Upper lobe of left lung (tissue), 6 donors: ENCODE data around the gene PXDN. TPM values are rescaled to one million over a fixed set of nuclear protein-coding genes. Genes with fewer than 3 reads are reported as not detected.
"Not testable (repeated sequence)": the region's sequence is repeated elsewhere in the genome, so short reads cannot be mapped to it uniquely, and the experiment has no call there.

Source experiments
- ATAC-seq, 2 donors: fragments of 200-7000 bp; cut with Tn5 transposase; one replicate each; pipeline ENCODE4 v1.9.1; 2022; ENCODE audit warnings: mild to moderate bottlenecking in 2 of 2, moderate library complexity in 2 of 2; ENCODE audit not compliant: low FRiP score in 2 of 2
- DNase-seq, 2 donors: peaks; one replicate each; pipeline ENCODE4 v3.0.0-alpha.2; 2019 to 2020
- H3K27ac ChIP-seq, 4 donors: fragments of 200-600 bp; sonication (generic); one replicate each; pipeline ENCODE4 v1.5.1; 2016 to 2019
- H3K27me3 ChIP-seq, 4 donors: fragments of 200-600 bp; sonication (generic); one replicate each; pipeline ENCODE4 v1.5.1; 2017 to 2019
- H3K36me3 ChIP-seq, 4 donors: fragments of 200-600 bp; sonication (generic); one replicate each; pipeline ENCODE4 v1.5.1; 2016 to 2019
- H3K4me1 ChIP-seq, 4 donors: fragments of 200-600 bp; sonication (generic); one replicate each; pipeline ENCODE4 v1.5.1; 2018 to 2019
- H3K4me3 ChIP-seq, 4 donors: fragments of 200-600 bp; sonication (generic); one replicate each; pipeline ENCODE4 v1.5.1; 2017 to 2019; ENCODE audit warnings: mild to moderate bottlenecking in 2 of 4, moderate library complexity in 1 of 4
- H3K9me3 ChIP-seq, 4 donors: fragments of 200-600 bp; sonication (generic); one replicate each; pipeline ENCODE4 v1.5.1; 2018 to 2019
- CTCF ChIP-seq, 6 experiments: fragments of 450-650 bp in 4 of 6; fragments of 200-600 bp in 2 of 6; sonication (generic) in 2 of 6; IDR thresholded peaks; one replicate each; pipeline ENCODE4 v1.5.1; 2016 to 2019; ENCODE audit warnings: antibody characterized with exemption in 6 of 6
- EP300 ChIP-seq, 4 donors: sonication (generic); formaldehyde crosslinking; IDR thresholded peaks; one replicate each; pipeline ENCODE4 v1.5.1; 2017; ENCODE audit warnings: antibody characterized with exemption in 4 of 4, control low read depth in 2 of 4
- POLR2A ChIP-seq, 4 donors: fragments of 450-650 bp; IDR thresholded peaks; one replicate each; pipeline ENCODE4 v1.5.1; 2016 to 2017; ENCODE audit warnings: antibody characterized with exemption in 4 of 4, mild to moderate bottlenecking in 2 of 4
- POLR2AphosphoS5 ChIP-seq, 2 donors: sonication (generic); formaldehyde crosslinking; IDR thresholded peaks; one replicate each; pipeline ENCODE4 v1.5.1; 2017; ENCODE audit warnings: antibody characterized with exemption in 2 of 2
- WGBS, 2 donors: methylation state at CpG; one replicate each; pipeline ENCODE4 v1.1.5; 2017 to 2018; 5-methylcytosine and 5-hydroxymethylcytosine counted together
- total RNA-seq, 6 donors: library from RNA; depleted of rRNA in 4 of 6; stranded (reverse); fragments of >200 nt in 4 of 6; gene quantifications; one replicate each; pipeline versions ENCODE4 v1.1.0 to v1.2.1, GENCODE V29; 2016 to 2021
- donor health status: DM: no; HTN: no; CAD: no; lungs with moderate emphysema.
- donor health status: DM: no; HTN: yes; CAD: no; lungs with severe emphysema.

The PXDN gene
- total RNA-seq, 6 donors from 2014 or later = 20.8 to 65.6 (median 38.5) TPM

- Histone ChIP-seq H3K4me1 (peaks cover 9 to 29% (median 14%) of the 10 kb centered on the region in 4 donors), H3K27me3 (peaks cover 0 to 1% (median 0%) of the 10 kb centered on the region in 4 donors), H3K36me3 (no peaks in the 10 kb centered on the region), H3K9me3 (no peaks in the 10 kb centered on the region), H3K4me3 (no peak overlapping the region), H3K27ac (peak overlapping the region in 1 of 4 donors; percentile 47)
- 91% methylated on average over 7 of the region's 7 CpGs for WGBS, 2 donors
- ATAC-seq (no peak), DNase-seq (no peak)
- no peak for TF ChIP-seq POLR2A (IDR thresholded peaks at IDR 0.05)
- TF ChIP-seq EP300 (IDR thresholded peaks at IDR 0.05) = no peak
- no peak for TF ChIP-seq CTCF (IDR thresholded peaks at IDR 0.05)
- no peak for TF ChIP-seq POLR2AphosphoS5 (IDR thresholded peaks at IDR 0.05)
Observed at GRCh38 chr2:1738163-1738562, 6.2 kb downstream of the PXDN start.

- DNase-seq = no peak
Observed at GRCh38 chr2:1736997-1737480, 7.3 kb downstream of the PXDN start.

GRCh38 chr2:1736045-1736444 is 8.3 kb downstream of the PXDN start:
- no peaks in the 10 kb centered on the region for H3K9me3 ChIP-seq
- H3K4me3 ChIP-seq = no peak overlapping the region
- H3K36me3 ChIP-seq = no peaks in the 10 kb centered on the region
- DNase-seq (no peak), ATAC-seq (no peak)
- TF ChIP-seq POLR2A (IDR thresholded peaks at IDR 0.05) (no peak), POLR2AphosphoS5 (IDR thresholded peaks at IDR 0.05) (no peak), CTCF (IDR thresholded peaks at IDR 0.05) (no peak), EP300 (IDR thresholded peaks at IDR 0.05) (no peak)
- H3K4me1 ChIP-seq = peaks cover 11 to 29% (median 19%) of the 10 kb centered on the region in 4 donors
- H3K27me3 ChIP-seq = no peaks in the 10 kb centered on the region
- H3K27ac ChIP-seq = no peak overlapping the region
- 65 to 86% methylated on average over 2 of the region's 2 CpGs for WGBS, 2 donors

More at GRCh38 chr2:1736997-1737480, 7.3 kb downstream of the PXDN start:
- no peaks in the 10 kb centered on the region for H3K9me3 ChIP-seq
- ATAC-seq = no peak
- peak overlapping the region in 1 of 4 donors; percentile 29 for H3K27ac ChIP-seq
- no peak overlapping the region for H3K4me3 ChIP-seq
- H3K36me3 ChIP-seq = no peaks in the 10 kb centered on the region
- 78 to 85% methylated on average over 10 to 17 of the region's 17 CpGs for WGBS, 2 donors
- H3K4me1 ChIP-seq = peaks cover 2 to 21% (median 11%) of the 10 kb centered on the region in 4 donors
- TF ChIP-seq CTCF (IDR thresholded peaks at IDR 0.05) (no peak), POLR2AphosphoS5 (IDR thresholded peaks at IDR 0.05) (no peak), EP300 (IDR thresholded peaks at IDR 0.05) (no peak), POLR2A (IDR thresholded peaks at IDR 0.05) (no peak)
- H3K27me3 ChIP-seq = no peaks in the 10 kb centered on the region

- WGBS, 2 donors = 95 to 96% methylated on average over 19 of the region's 19 CpGs
- H3K27me3 ChIP-seq, H3K36me3 ChIP-seq, DNase-seq, H3K4me3 ChIP-seq, H3K27ac ChIP-seq, H3K9me3 ChIP-seq, ATAC-seq: not testable (repeated sequence)
- peaks cover 34 to 42% (median 36%) of the 10 kb centered on the region in 4 donors for H3K4me1 ChIP-seq
Observed at GRCh38 chr2:1733298-1733697, 11.0 kb downstream of the PXDN start.

- peaks cover 36 to 46% (median 43%) of the 10 kb centered on the region in 4 donors for H3K4me1 ChIP-seq
- peak overlapping the region; percentile 35 to 91 (median 78) for H3K27ac ChIP-seq
- H3K9me3 ChIP-seq = no peaks in the 10 kb centered on the region
- ATAC-seq (peak; percentile 2 to 59), DNase-seq (no peak)
- TF ChIP-seq EP300 (IDR thresholded peaks at IDR 0.05) (no peak), POLR2AphosphoS5 (IDR thresholded peaks at IDR 0.05) (peak in 1 of 2 donors; percentile 6)
- WGBS, 2 donors = 63 to 65% methylated on average over 10 of the region's 10 CpGs
- H3K27me3 ChIP-seq = no peaks in the 10 kb centered on the region
- no peaks in the 10 kb centered on the region for H3K36me3 ChIP-seq
- H3K4me3 ChIP-seq = no peak overlapping the region
Observed at GRCh38 chr2:1731963-1732768, 12.1 kb downstream of the PXDN start.
